ENCODE measurements around the gene LAYN. TPM values are rescaled to one million over a fixed set of nuclear protein-coding genes. Genes with fewer than 3 reads are reported as not detected.

Gene LAYN
- total RNA-seq, 1 donor from 2014 or later = 9.2 TPM

DNA sequence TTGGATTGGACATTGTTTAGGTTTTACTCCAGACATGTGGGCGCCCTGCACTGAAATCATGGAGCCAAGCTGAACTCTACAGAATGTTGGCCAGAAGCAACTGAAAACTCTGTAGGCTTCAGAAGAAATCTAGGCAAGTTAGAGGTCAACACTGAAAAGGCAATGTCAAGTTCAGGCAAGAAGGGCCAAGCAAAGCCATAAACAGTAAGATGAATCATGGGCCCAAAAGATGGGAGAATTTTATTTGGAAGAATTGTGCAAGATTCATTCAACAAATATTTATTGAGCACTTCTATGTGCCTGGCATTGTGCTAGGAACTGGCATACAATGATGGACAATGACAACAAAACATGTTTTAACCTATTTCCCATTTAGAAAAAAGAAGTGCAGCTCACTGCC, 15.1 kb upstream of the LAYN start:
- no peak overlapping the region for H3K27ac Mint-ChIP-seq
- H3K36me3 Mint-ChIP-seq = no peaks in the 10 kb centered on the region
- peaks cover 11% of the 10 kb centered on the region for H3K4me1 Mint-ChIP-seq (ENCODE audit: unreplicated experiment)
- H3K9me3 Mint-ChIP-seq = no peaks in the 10 kb centered on the region
- TF ChIP-seq, protein P1, sequence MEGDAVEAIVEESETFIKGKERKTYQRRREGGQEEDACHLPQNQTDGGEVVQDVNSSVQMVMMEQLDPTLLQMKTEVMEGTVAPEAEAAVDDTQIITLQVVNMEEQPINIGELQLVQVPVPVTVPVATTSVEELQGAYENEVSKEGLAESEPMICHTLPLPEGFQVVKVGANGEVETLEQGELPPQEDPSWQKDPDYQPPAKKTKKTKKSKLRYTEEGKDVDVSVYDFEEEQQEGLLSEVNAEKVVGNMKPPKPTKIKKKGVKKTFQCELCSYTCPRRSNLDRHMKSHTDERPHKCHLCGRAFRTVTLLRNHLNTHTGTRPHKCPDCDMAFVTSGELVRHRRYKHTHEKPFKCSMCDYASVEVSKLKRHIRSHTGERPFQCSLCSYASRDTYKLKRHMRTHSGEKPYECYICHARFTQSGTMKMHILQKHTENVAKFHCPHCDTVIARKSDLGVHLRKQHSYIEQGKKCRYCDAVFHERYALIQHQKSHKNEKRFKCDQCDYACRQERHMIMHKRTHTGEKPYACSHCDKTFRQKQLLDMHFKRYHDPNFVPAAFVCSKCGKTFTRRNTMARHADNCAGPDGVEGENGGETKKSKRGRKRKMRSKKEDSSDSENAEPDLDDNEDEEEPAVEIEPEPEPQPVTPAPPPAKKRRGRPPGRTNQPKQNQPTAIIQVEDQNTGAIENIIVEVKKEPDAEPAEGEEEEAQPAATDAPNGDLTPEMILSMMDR (conservative IDR thresholded peaks at IDR 0.05) = no peak
- H3K4me3 Mint-ChIP-seq = no peak overlapping the region
- peaks cover 5% of the 10 kb centered on the region for H3K27me3 Mint-ChIP-seq
- no peak for DNase-seq (ENCODE audit: extremely low spot score, unreplicated experiment)

DNA sequence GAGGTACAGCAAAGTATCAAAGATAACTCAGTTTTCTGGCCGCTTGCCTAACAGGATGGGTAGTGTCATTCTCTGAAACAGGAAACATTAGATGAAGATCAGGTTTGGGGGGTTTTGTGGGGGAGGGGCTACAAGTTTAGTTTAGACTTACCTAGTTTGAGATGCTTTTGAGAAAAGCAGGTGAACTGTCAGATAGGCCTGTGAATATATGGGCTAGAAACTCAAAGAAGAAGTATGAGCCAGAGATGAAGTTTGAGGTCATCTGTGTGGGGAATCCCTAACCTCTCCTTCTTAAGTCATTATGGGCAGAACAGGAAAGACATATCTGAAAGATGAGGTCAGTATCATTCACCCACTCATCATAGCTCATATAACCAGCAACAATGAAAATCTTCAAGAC, 14.0 kb upstream of the LAYN start:
- TF ChIP-seq, protein P1 (conservative IDR thresholded peaks at IDR 0.05) = no peak
- no peak for DNase-seq (ENCODE audit: extremely low spot score, unreplicated experiment)
- H3K27me3 Mint-ChIP-seq = peaks cover 5% of the 10 kb centered on the region
- H3K9me3 Mint-ChIP-seq = no peaks in the 10 kb centered on the region
- H3K27ac Mint-ChIP-seq = peak overlapping the region; percentile 80
- H3K4me1 Mint-ChIP-seq (ENCODE audit: unreplicated experiment) = peaks cover 11% of the 10 kb centered on the region
- no peak overlapping the region for H3K4me3 Mint-ChIP-seq
- H3K36me3 Mint-ChIP-seq = no peaks in the 10 kb centered on the region

DNA sequence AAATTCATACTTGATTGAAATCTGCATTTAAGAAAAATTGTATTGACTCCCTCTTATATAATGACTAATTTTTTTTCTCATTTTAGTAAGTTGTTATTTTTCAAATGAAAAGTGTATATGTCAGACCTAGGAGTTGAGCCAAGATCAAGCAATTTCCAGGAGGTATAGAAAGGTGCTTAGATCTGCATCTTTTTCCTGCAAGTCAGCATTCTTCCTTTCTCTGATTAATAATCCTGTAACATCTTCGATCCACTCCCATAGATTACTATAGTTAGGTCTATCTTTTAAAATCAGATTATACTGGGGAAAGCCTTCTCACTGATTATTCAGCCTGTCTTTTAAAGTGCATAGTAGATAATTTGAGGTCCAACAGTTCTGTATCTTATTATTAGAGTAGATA, 13.2 kb upstream of the LAYN start:
- TF ChIP-seq, protein P1 (conservative IDR thresholded peaks at IDR 0.05) = no peak
- Mint-ChIP-seq H3K36me3 (no peaks in the 10 kb centered on the region), H3K4me1 (ENCODE audit: unreplicated experiment) (peaks cover 11% of the 10 kb centered on the region), H3K27ac (peak overlapping the region; percentile 57), H3K4me3 (no peak overlapping the region), H3K27me3 (peaks cover 2% of the 10 kb centered on the region), H3K9me3 (no peaks in the 10 kb centered on the region)
- DNase-seq (ENCODE audit: extremely low spot score, unreplicated experiment) = no peak

DNA sequence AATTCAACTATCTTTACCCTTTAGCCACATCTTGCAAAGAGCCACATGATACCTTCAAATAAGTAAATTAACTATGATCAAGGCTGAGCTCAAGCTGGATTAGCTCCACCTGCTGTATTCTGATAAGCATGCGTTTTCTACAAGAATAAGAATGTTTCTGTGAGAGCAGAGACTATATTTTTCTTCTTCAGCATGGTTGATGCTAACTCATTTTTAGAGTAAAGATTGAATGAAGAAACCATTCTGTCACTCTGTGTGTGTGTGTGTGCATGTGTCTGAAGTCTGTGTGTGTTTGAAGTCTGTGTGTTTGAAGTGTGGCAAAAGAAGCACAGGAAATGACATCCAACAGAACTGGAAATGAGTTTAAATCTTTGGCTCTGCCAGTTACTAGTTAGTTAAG, 12.0 kb upstream of the LAYN start:
- DNase-seq (ENCODE audit: extremely low spot score, unreplicated experiment) = no peak
- H3K27ac Mint-ChIP-seq = no peak overlapping the region
- no peak overlapping the region for H3K4me3 Mint-ChIP-seq
- H3K9me3 Mint-ChIP-seq = no peaks in the 10 kb centered on the region
- H3K4me1 Mint-ChIP-seq (ENCODE audit: unreplicated experiment) = peaks cover 11% of the 10 kb centered on the region
- H3K36me3 Mint-ChIP-seq = no peaks in the 10 kb centered on the region
- TF ChIP-seq, protein P1 (conservative IDR thresholded peaks at IDR 0.05) = no peak
- H3K27me3 Mint-ChIP-seq = peaks cover 2% of the 10 kb centered on the region

DNA sequence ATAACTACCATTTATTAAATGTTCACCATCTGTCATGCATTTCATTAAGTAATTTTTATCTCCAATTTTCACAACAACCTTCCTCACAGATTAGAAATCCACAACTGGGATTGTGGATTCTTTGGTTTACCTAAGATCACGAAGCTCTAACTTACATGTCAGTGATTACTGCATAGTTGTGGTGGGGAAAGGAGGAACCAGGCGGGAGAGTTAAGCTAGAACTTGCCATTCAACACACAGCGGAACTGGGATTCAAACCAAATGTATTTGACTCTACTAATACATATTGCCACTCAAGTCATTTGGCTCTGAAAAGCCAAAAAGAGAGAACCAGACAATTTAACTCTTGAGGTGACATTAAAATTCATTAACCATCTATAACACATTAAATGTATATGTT, 10.4 kb upstream of the LAYN start:
- Mint-ChIP-seq H3K36me3 (no peaks in the 10 kb centered on the region), H3K9me3 (no peaks in the 10 kb centered on the region), H3K27ac (no peak overlapping the region), H3K4me1 (ENCODE audit: unreplicated experiment) (peaks cover 11% of the 10 kb centered on the region), H3K27me3 (peaks cover 10% of the 10 kb centered on the region), H3K4me3 (no peak overlapping the region)
- TF ChIP-seq, protein P1 (conservative IDR thresholded peaks at IDR 0.05) = no peak
- DNase-seq (ENCODE audit: extremely low spot score, unreplicated experiment) = no peak

DNA sequence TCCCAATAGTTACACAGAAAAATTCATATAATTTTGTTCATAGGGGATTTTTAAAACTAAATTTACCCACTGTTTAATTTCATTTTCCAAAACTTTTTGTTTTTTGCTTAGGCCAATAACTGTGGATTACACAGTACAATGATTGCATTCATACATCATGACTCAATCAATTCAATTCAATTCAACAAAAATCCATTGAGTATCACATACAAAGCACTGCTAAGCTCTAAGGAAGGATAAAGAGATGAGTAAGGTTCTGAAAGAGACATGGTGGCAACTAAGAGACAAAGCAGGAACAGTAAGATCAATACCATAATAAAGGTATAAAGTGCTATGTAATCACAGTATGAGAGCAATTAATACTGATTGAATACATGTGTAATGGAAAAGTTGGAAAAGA, 9.4 kb upstream of the LAYN start:
- peaks cover 10% of the 10 kb centered on the region for H3K27me3 Mint-ChIP-seq
- DNase-seq (ENCODE audit: extremely low spot score, unreplicated experiment) = no peak
- H3K36me3 Mint-ChIP-seq = no peaks in the 10 kb centered on the region
- H3K4me1 Mint-ChIP-seq (ENCODE audit: unreplicated experiment) = peaks cover 10% of the 10 kb centered on the region
- H3K4me3 Mint-ChIP-seq = no peak overlapping the region
- H3K9me3 Mint-ChIP-seq = no peaks in the 10 kb centered on the region
- H3K27ac Mint-ChIP-seq = no peak overlapping the region
- TF ChIP-seq, protein P1 (conservative IDR thresholded peaks at IDR 0.05) = no peak
